H1 (cell line): Measurements from ENCODE around the gene CST9L. TPM values are rescaled to one million over a fixed set of nuclear protein-coding genes. Genes with fewer than 3 reads are reported as not detected.
A peak's percentile ranks its signal among the peaks of the same experiment; 100 is the strongest.

Experiments used
- CTCF ChIA-PET: fragments of 300-600 bp; sonication (Branson Sonifier 250); formaldehyde crosslinking; loops from one replicate; lab custom pipeline; 2021; ENCODE audit not compliant: partially characterized antibody; lab: Charles Lee
- POLR2A ChIA-PET: fragments of 300-600 bp; sonication (Branson Sonifier 250); formaldehyde crosslinking; loops from one replicate; lab custom pipeline; 2021; ENCODE audit warnings: inconsistent platforms; ENCODE audit not compliant: partially characterized antibody; lab: Charles Lee
- DNase-seq, 2 experiments: peaks; one replicate each; pipeline versions ENCODE4 v3.0.0 to v3.0.0-alpha.2; 2010 to 2022; ENCODE audit warnings: low spot score in 2 of 2, low read depth in 1 of 2, mixed read lengths in 1 of 2
- FAIRE-seq: peaks from 2 replicates; lab custom pipeline; 2011; peaks lifted over from hg19 to GRCh38; lab: Jason Lieb, UNC
- H2AFZ ChIP-seq: 2 replicates; pipeline ENCODE4 v1.8.1; 2012; ENCODE audit warnings: low read length, inconsistent platforms
- H2AK5ac ChIP-seq: 2 replicates; pipeline ENCODE4 v1.6.1; 2013; ENCODE audit warnings: low read depth, low read length
- H2BK120ac ChIP-seq: replicated peaks from 2 replicates; pipeline ENCODE3; 2013; ENCODE audit warnings: low read depth, low read length, inconsistent platforms
- H2BK12ac ChIP-seq: 2 replicates; pipeline ENCODE4 v1.6.1; 2013; ENCODE audit warnings: low read depth, low read length
- H2BK15ac ChIP-seq: 2 replicates; pipeline ENCODE4 v1.6.1; 2013; ENCODE audit warnings: low read length
- H2BK20ac ChIP-seq: 2 replicates; pipeline ENCODE4 v1.6.1; 2013; ENCODE audit warnings: low read length
- H2BK5ac ChIP-seq: 2 replicates; pipeline ENCODE4 v1.6.1; 2013; ENCODE audit warnings: low read depth, low read length
- H3K14ac ChIP-seq: 2 replicates; pipeline ENCODE4 v1.6.1; 2013; ENCODE audit warnings: inconsistent platforms; ENCODE audit not compliant: insufficient read length
- H3K18ac ChIP-seq: 2 replicates; pipeline ENCODE4 v1.6.1; 2013; ENCODE audit warnings: low read length; ENCODE audit errors: extremely low read depth
- H3K23ac ChIP-seq: 2 replicates; pipeline ENCODE4 v1.6.1; 2013; ENCODE audit warnings: inconsistent platforms; ENCODE audit not compliant: insufficient read length
- H3K23me2 ChIP-seq: 2 replicates; pipeline ENCODE4 v1.6.1; 2013; ENCODE audit warnings: low read depth, low read length
- H3K27ac ChIP-seq: 2 replicates; pipeline ENCODE4 v1.6.1; 2011; ENCODE audit warnings: low read depth, low read length, inconsistent platforms
- H3K27me3 ChIP-seq, 4 experiments: replicated peaks in 1 of 4; 1 replicate in 1 of 4; 2 replicates in 3 of 4; pipeline versions ENCODE4 v1.6.1 to v1.8.1; 2011 to 2013; ENCODE audit warnings: low read length in 3 of 4, mild to moderate bottlenecking in 3 of 4, inconsistent platforms in 2 of 4, mixed read lengths in 2 of 4, moderate library complexity in 1 of 4; ENCODE audit not compliant: control insufficient read depth in 3 of 4, insufficient read depth in 3 of 4; ENCODE audit errors: extremely low read depth in 1 of 4
- H3K36me3 ChIP-seq, 4 experiments: 2 replicates each; pipeline versions ENCODE4 v1.6.1 to v1.8.1; 2011 to 2013; ENCODE audit warnings: mild to moderate bottlenecking in 4 of 4, low read length in 3 of 4, moderate library complexity in 2 of 4, control low read depth in 1 of 4, inconsistent platforms in 1 of 4; ENCODE audit not compliant: insufficient read depth in 4 of 4, control insufficient read depth in 2 of 4
- H3K4ac ChIP-seq: replicated peaks from 2 replicates; pipeline ENCODE3; 2013; ENCODE audit warnings: low read length, low read depth, mixed read lengths, inconsistent platforms; ENCODE audit not compliant: insufficient read length
- H3K4me1 ChIP-seq, 4 experiments: replicated peaks in 1 of 4; 1 replicate in 1 of 4; 2 replicates in 3 of 4; pipeline versions ENCODE4 v1.6.1 to v1.8.1; 2011 to 2013; ENCODE audit warnings: low read length in 3 of 4, inconsistent platforms in 2 of 4, mixed read lengths in 1 of 4; ENCODE audit not compliant: insufficient read depth in 4 of 4, control insufficient read depth in 3 of 4
- H3K4me2 ChIP-seq, 2 experiments: 2 replicates each; pipeline versions ENCODE4 v1.6.1 to v1.8.1; 2011 to 2013; ENCODE audit warnings: low read depth in 2 of 2, low read length in 2 of 2, control low read depth in 1 of 2, inconsistent platforms in 1 of 2, mild to moderate bottlenecking in 1 of 2; ENCODE audit not compliant: insufficient read depth in 1 of 2
- H3K4me3 ChIP-seq, 4 experiments: fragments of 200-600, 300-600 bp in 1 of 4; sonication (generic), shearing (Covaris generic), sonication (Bioruptor Twin) in 1 of 4; 2 replicates each; pipeline versions ENCODE4 v1.5.1 to v1.8.1; 2011 to 2016; ENCODE audit warnings: low read length in 4 of 4, low read depth in 3 of 4, control low read depth in 2 of 4, inconsistent platforms in 2 of 4, mild to moderate bottlenecking in 2 of 4, mixed read lengths in 1 of 4, moderate library complexity in 1 of 4; ENCODE audit not compliant: insufficient read depth in 2 of 4; ENCODE audit errors: extremely low read depth in 1 of 4
- H3K56ac ChIP-seq: replicated peaks from 2 replicates; pipeline ENCODE3; 2013; ENCODE audit warnings: low read depth, mild to moderate bottlenecking, mixed read lengths, low read length, inconsistent platforms; ENCODE audit not compliant: insufficient read length
- H3K79me1 ChIP-seq: 2 replicates; pipeline ENCODE4 v1.6.1; 2013; ENCODE audit warnings: low read depth, low read length, control low read depth
- H3K79me2 ChIP-seq, 2 experiments: 2 replicates each; pipeline versions ENCODE4 v1.6.1 to v1.8.1; 2012 to 2013; ENCODE audit warnings: low read length in 2 of 2, mild to moderate bottlenecking in 2 of 2, inconsistent platforms in 1 of 2; ENCODE audit not compliant: insufficient read depth in 2 of 2, control insufficient read depth in 1 of 2
- H3K9ac ChIP-seq, 4 experiments: replicated peaks in 1 of 4; 1 replicate in 1 of 4; 2 replicates in 3 of 4; pipeline versions ENCODE4 v1.6.1 to v1.8.1; 2011 to 2013; ENCODE audit warnings: low read depth in 3 of 4, low read length in 3 of 4, control low read depth in 2 of 4, mild to moderate bottlenecking in 2 of 4, moderate library complexity in 2 of 4, inconsistent platforms in 1 of 4; ENCODE audit errors: extremely low read depth in 1 of 4
- H3K9me3 ChIP-seq, 2 experiments: 2 replicates each; pipeline versions ENCODE4 v1.6.1 to v1.8.1; 2012 to 2013; ENCODE audit warnings: mild to moderate bottlenecking in 2 of 2, moderate library complexity in 2 of 2, control low read depth in 1 of 2, inconsistent platforms in 1 of 2, low read depth in 1 of 2, low read length in 1 of 2, mixed read lengths in 1 of 2; ENCODE audit not compliant: insufficient read depth in 2 of 2
- H4K20me1 ChIP-seq, 2 experiments: replicated peaks in 1 of 2; 2 replicates each; pipeline versions ENCODE3 to v1.8.1; 2011 to 2013; ENCODE audit warnings: inconsistent platforms in 2 of 2, low read length in 2 of 2, mild to moderate bottlenecking in 1 of 2; ENCODE audit not compliant: insufficient read depth in 2 of 2, control insufficient read depth in 1 of 2
- H4K5ac ChIP-seq: 2 replicates; pipeline ENCODE4 v1.6.1; 2013; ENCODE audit warnings: low read length, low read depth, mixed read lengths, inconsistent platforms; ENCODE audit not compliant: insufficient read length
- H4K8ac ChIP-seq: 2 replicates; pipeline ENCODE4 v1.8.0; 2013; ENCODE audit warnings: mild to moderate bottlenecking, moderate library complexity, low read length, inconsistent platforms; ENCODE audit not compliant: insufficient read depth; ENCODE audit errors: extremely low read depth
- H4K91ac ChIP-seq: replicated peaks from 2 replicates; pipeline ENCODE3; 2013; ENCODE audit warnings: low read length, mixed read lengths, inconsistent platforms; ENCODE audit not compliant: insufficient read length
- RAD21 ChIP-seq, 2 experiments: IDR thresholded peaks in 1 of 2; conservative IDR thresholded peaks in 1 of 2; 2 replicates each; pipeline ENCODE4 v1.6.1; 2011; ENCODE audit warnings: low read depth in 2 of 2, low read length in 2 of 2, improper control_type of control experiment in 1 of 2, inconsistent platforms in 1 of 2, mild to moderate bottlenecking in 1 of 2, moderate library complexity in 1 of 2
- SIN3A ChIP-seq, 2 experiments: IDR thresholded peaks in 1 of 2; conservative IDR thresholded peaks in 1 of 2; 2 replicates each; pipeline ENCODE4 v1.6.1; 2011 to 2012; ENCODE audit warnings: low read length in 2 of 2, improper control_type of control experiment in 1 of 2, low read depth in 1 of 2, mild to moderate bottlenecking in 1 of 2
- TBP ChIP-seq: IDR thresholded peaks from 2 replicates; pipeline ENCODE4 v1.6.1; 2011; ENCODE audit warnings: low read depth, low read length, improper control_type of control experiment
- WGBS, 2 experiments: shearing (Covaris generic) in 1 of 2; methylation state at CpG; one replicate each; pipeline versions ENCODE4 v1.1.6 to v1.1.7; 2013 to 2015; ENCODE audit warnings: low lambda C conversion rate in 2 of 2, mixed read lengths in 2 of 2, inconsistent platforms in 1 of 2, low coverage in 1 of 2, missing lambda C conversion rate in 1 of 2; ENCODE audit not compliant: insufficient replicate concordance in 2 of 2, insufficient coverage in 1 of 2, insufficient read length in 1 of 2; ENCODE audit errors: extremely low coverage in 1 of 2, missing lambda C conversion rate in 1 of 2; 5-methylcytosine and 5-hydroxymethylcytosine counted together
- polyA plus RNA-seq, 7 experiments: library from polyadenylated mRNA; depleted of rRNA in 3 of 7; stranded (reverse) in 5 of 7; unstranded in 2 of 7; fragments of >200 nt in 5 of 7; fragments of 200-250 nt in 2 of 7; gene quantifications; 1 replicate in 5 of 7; 2 replicates in 1 of 7; 4 replicates in 1 of 7; pipeline versions ENCODE4 v1.2.1 to v1.2.3, GENCODE V29; 2011 to 2013; ENCODE audit warnings: missing spikeins in 2 of 7, mixed read lengths in 2 of 7
- total RNA-seq: library from RNA; stranded (reverse); fragmentation: NEBNext Ultra II Directional; extraction: Animal tissue kit (Norgen Biotek cat#: 25700); gene quantifications from 2 replicates; pipeline ENCODE4 v1.2.1, GENCODE V29; 2021

Gene CST9L
- total and polyA plus RNA-seq, 2 of the 8 experiments (the other 6 are each of a cell fraction or from before 2014, with no cell fraction given) = not detected

- Histone ChIP-seq H2BK120ac (no peak within 1 kb of the TSS), H3K9ac (no peak within 1 kb of the TSS), H4K20me1 (no peaks in the 10 kb centered on the region), H2AK5ac (peak within 1 kb of the TSS; percentile 97; the same call in 1 of the 2 replicates), H4K5ac (no peak within 1 kb of the TSS), H3K4me2 (no peak within 1 kb of the TSS), H3K4me3 (no peak within 1 kb of the TSS), H3K4ac (no peak within 1 kb of the TSS), H3K18ac (peak within 1 kb of the TSS; percentile 63; the same call in 1 of the 2 replicates), H3K23me2 (no peaks in the 10 kb centered on the region), H4K8ac (no peak within 1 kb of the TSS), H3K27ac (no peak within 1 kb of the TSS), H2AFZ (peak within 1 kb of the TSS; percentile 78; the same call in 1 of the 2 replicates), H3K9me3 (no peaks in the 10 kb centered on the region), H3K23ac (no peak within 1 kb of the TSS), H2BK15ac (peak within 1 kb of the TSS; percentile 88; the same call in 1 of the 2 replicates), H2BK20ac (peak within 1 kb of the TSS; percentile 75; the same call in 1 of the 2 replicates), H3K36me3 (no peaks in the 10 kb centered on the region), H3K79me1 (no peaks in the 10 kb centered on the region), H3K56ac (no peak within 1 kb of the TSS), H2BK12ac (peak within 1 kb of the TSS; percentile 96; the same call in 1 of the 2 replicates), H3K27me3 (no peaks in the 10 kb centered on the region; a peak in 1 of 7 replicates), H3K14ac (no peak within 1 kb of the TSS), H3K4me1 (peaks cover 0 to 7% (median 2%) of the 10 kb centered on the region in 4 experiments; a peak in 3 of 7 replicates), H2BK5ac (peak within 1 kb of the TSS; percentile 80; the same call in 1 of the 2 replicates), H3K79me2 (no peaks in the 10 kb centered on the region), H4K91ac (no peak within 1 kb of the TSS)
- DNase-seq (no peak), FAIRE-seq (no peak)
- CTCF ChIA-PET = interaction anchor here (0.5 to 18.5 kb wide), 19 partner anchors 14 to 903 kb away, joined by 3 to 328 read pairs (median 3); partner anchors contain the start of genes CST11, CSTL1 and NAPB
- peak in 1 of 2 experiments; percentile 30; a peak in 1 of 4 replicates for TF ChIP-seq RAD21 (IDR thresholded peaks at IDR 0.05 in 1 of 2, conservative IDR thresholded peaks at IDR 0.05 in 1 of 2; ENCODE audit: low read depth in 2 of 2, low read length in 2 of 2)
- no peak for TF ChIP-seq SIN3A (conservative IDR thresholded peaks at IDR 0.05 in 1 of 2, IDR thresholded peaks at IDR 0.05 in 1 of 2; ENCODE audit: low read depth in 1 of 2, low read length in 2 of 2)
- no peak for TF ChIP-seq TBP
- 66% methylated on average over 11 of the region's 16 CpGs; no CpG with 5 or more reads in 1 of the 2 experiments for WGBS, 2 experiments
- POLR2A ChIA-PET = interaction anchor here (0.9 kb wide), 1 partner anchor 21 kb away, joined by 4 read pairs; no protein-coding TSS in a partner anchor
Observed at GRCh38 chr20:23605867-23606651, 37.8 kb upstream of the CST9L start, which contains the start of gene CST9. TSS of gene CST9 (minus strand) at chr20:23605917. CDS start at chr20:23605864, 53 bp downstream.
